Smooth muscle cell of the brain vasculature (primary cell): ENCODE data around the gene GFI1.
"Not testable (repeated sequence)": the region's sequence is repeated elsewhere in the genome, so short reads cannot be mapped to it uniquely, and the experiment has no call there.

ENCODE experiments used
- DNase-seq: peaks from one replicate; pipeline ENCODE4 v3.0.0-alpha.2; 2012; ENCODE audit warnings: low read depth, low spot score

The GFI1 gene

GRCh38 chr1:92465256-92465647 lies 21.5 kb downstream of the GFI1 start:
- DNase-seq = no peak

- DNase-seq = no peak
These were observed 22.0 kb downstream of the GFI1 start for GRCh38 chr1:92464588-92465255.

- DNase-seq = no peak
These were observed 25.2 kb downstream of the GFI1 start for GRCh38 chr1:92461364-92462097.

- DNase-seq = no peak
These were observed 26.8 kb downstream of the GFI1 start for GRCh38 chr1:92459871-92460320.

- DNase-seq = no peak
These were observed 28.6 kb downstream of the GFI1 start for GRCh38 chr1:92458146-92458545.

GRCh38 chr1:92447976-92448375 lies 38.7 kb downstream of the GFI1 start:
- no peak for DNase-seq

- no peak for DNase-seq
These were observed 39.6 kb downstream of the GFI1 start for GRCh38 chr1:92447033-92447681.

GRCh38 chr1:92446546-92446945 lies 40.2 kb downstream of the GFI1 start:
- DNase-seq = no peak

GRCh38 chr1:92445865-92446264 lies 40.9 kb downstream of the GFI1 start:
- DNase-seq = no peak

- DNase-seq = no peak
These were observed 42.4 kb downstream of the GFI1 start for GRCh38 chr1:92444351-92444750.

- no peak for DNase-seq
These were observed 42.8 kb downstream of the GFI1 start for GRCh38 chr1:92443893-92444292.

GRCh38 chr1:92442351-92442750 lies 44.4 kb downstream of the GFI1 start:
- no peak for DNase-seq

- DNase-seq = no peak
These were observed 44.9 kb downstream of the GFI1 start for GRCh38 chr1:92441697-92442342.

GRCh38 chr1:92441316-92441696 lies 45.4 kb downstream of the GFI1 start:
- DNase-seq = no peak

GRCh38 chr1:92439291-92439690 lies 47.4 kb downstream of the GFI1 start:
- DNase-seq = no peak

GRCh38 chr1:92434572-92434971 lies 52.2 kb downstream of the GFI1 start:
- not testable (repeated sequence) for DNase-seq

- DNase-seq = no peak
These were observed 56.7 kb downstream of the GFI1 start for GRCh38 chr1:92430030-92430429.

- no peak for DNase-seq
These were observed 61.1 kb downstream of the GFI1 start for GRCh38 chr1:92425617-92426016.
